Stimulated activated memory B cell treated with anti-CD40 and anti-IgM and Interleukin-4, amounts not matched to agents 10 μg/mL and 1 μg/mL and 100 μg/mL, for 72 hours (primary cell): Measurements from ENCODE around the gene YAP1.

Experiments
- ATAC-seq: fragments of 150-1000 bp; cut with Tn5 transposase; 2 replicates; pipeline ENCODE4 v1.10.0; 2021
- H3K27ac Mint-ChIP-seq: one replicate; pipeline ENCODE4 v1.8.0; 2022; ENCODE audit warnings: mild to moderate bottlenecking, mixed read lengths
- H3K27me3 Mint-ChIP-seq: one replicate; pipeline ENCODE4 v1.8.0; 2022; ENCODE audit warnings: mixed read lengths
- H3K36me3 Mint-ChIP-seq: one replicate; pipeline ENCODE4 v1.8.0; 2022; ENCODE audit warnings: mixed read lengths
- H3K4me1 Mint-ChIP-seq: one replicate; pipeline ENCODE4 v1.8.0; 2022; ENCODE audit warnings: mixed read lengths
- H3K4me3 Mint-ChIP-seq: one replicate; pipeline ENCODE4 v1.8.0; 2022; ENCODE audit warnings: mild to moderate bottlenecking, moderate library complexity, mixed read lengths
- H3K9me3 Mint-ChIP-seq: one replicate; pipeline ENCODE4 v1.8.0; 2022; ENCODE audit warnings: mixed read lengths

YAP1 gene

DNA sequence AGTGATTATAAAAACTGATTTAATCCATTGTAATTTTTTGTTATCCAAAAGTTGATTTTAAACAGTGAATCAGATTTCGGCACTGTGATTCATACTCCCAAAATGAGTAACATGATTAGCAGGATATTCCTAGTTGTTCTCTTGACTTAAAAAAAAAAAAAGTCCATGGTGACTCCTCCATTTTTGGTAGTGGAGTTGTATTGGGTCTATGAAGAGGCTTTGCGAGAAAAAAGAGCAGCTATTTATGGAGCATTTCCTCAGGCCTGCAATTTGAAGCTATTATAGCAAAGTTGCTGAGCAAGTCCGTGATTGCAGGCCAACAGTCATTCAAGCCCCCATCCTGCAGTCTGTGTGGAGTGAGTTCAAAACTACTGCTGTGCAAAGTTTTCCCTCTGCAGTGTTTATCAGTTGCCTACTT is 28.8 kb downstream of the YAP1 start:
- no peak overlapping the region for H3K4me3 Mint-ChIP-seq
- no peak for ATAC-seq
- no peaks in the 10 kb centered on the region for H3K36me3 Mint-ChIP-seq
- no peaks in the 10 kb centered on the region for H3K9me3 Mint-ChIP-seq
- H3K27ac Mint-ChIP-seq: no peak overlapping the region
- no peaks in the 10 kb centered on the region for H3K4me1 Mint-ChIP-seq
- H3K27me3 Mint-ChIP-seq: peaks cover 14% of the 10 kb centered on the region

DNA sequence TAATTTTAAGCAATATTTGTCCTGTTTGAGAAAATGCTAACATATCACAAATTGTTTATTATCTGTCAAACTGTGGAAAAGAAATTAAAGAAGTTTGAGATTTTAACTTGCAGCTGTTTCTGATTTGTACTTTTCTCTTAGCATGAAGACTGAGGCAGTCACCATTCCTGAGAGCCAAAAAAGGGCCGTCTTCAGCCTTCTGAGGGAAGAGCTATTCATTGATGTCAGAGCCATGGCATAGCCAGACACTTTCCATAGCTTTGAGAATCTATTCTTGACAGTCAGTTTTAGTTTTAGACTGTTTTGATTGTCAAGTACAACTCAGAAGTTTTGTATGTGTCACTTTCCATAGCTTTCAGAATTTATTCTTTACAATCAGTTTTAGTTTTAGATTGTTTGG is 32.1 kb downstream of the YAP1 start:
- H3K4me1 Mint-ChIP-seq: no peaks in the 10 kb centered on the region
- peaks cover 32% of the 10 kb centered on the region for H3K27me3 Mint-ChIP-seq
- no peaks in the 10 kb centered on the region for H3K9me3 Mint-ChIP-seq
- H3K4me3 Mint-ChIP-seq: no peak overlapping the region
- H3K36me3 Mint-ChIP-seq: no peaks in the 10 kb centered on the region
- no peak for ATAC-seq
- no peak overlapping the region for H3K27ac Mint-ChIP-seq

DNA sequence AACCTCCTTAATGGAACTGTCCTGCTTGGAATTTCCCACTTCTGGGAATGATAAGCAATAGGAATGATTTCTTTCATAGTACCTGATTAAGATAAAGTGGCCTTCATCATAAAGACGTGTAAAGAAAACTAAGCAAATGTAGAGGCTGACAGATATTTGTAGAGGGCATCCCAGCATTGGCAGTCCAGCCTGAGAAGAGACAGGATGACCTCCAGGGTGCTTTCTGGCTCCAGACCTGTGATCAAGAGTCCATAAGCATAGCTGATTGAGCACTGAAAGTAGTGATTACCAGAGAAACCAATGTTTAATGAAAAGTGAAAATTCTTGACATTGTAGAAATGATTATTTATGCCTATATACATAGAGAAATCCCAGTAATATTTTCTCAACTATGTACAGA is 33.6 kb downstream of the YAP1 start:
- no peak for ATAC-seq
- Mint-ChIP-seq H3K4me1 (no peaks in the 10 kb centered on the region), H3K27me3 (peaks cover 32% of the 10 kb centered on the region), H3K9me3 (no peaks in the 10 kb centered on the region), H3K4me3 (no peak overlapping the region), H3K27ac (no peak overlapping the region), H3K36me3 (no peaks in the 10 kb centered on the region)

GRCh38 chr11:102144357-102145355 is 34.4 kb downstream of the YAP1 start:
- no peaks in the 10 kb centered on the region for H3K9me3 Mint-ChIP-seq

GRCh38 chr11:102147015-102147414 is 36.8 kb downstream of the YAP1 start:
- Mint-ChIP-seq H3K36me3 (no peaks in the 10 kb centered on the region), H3K4me1 (no peaks in the 10 kb centered on the region), H3K9me3 (no peaks in the 10 kb centered on the region), H3K4me3 (no peak overlapping the region), H3K27ac (no peak overlapping the region), H3K27me3 (peaks cover 22% of the 10 kb centered on the region)
- no peak for ATAC-seq

More at GRCh38 chr11:102144357-102145355, 34.4 kb downstream of the YAP1 start:
- no peak overlapping the region for H3K27ac Mint-ChIP-seq
- no peak overlapping the region for H3K4me3 Mint-ChIP-seq
- no peak for ATAC-seq
- H3K4me1 Mint-ChIP-seq: no peaks in the 10 kb centered on the region
- peaks cover 32% of the 10 kb centered on the region for H3K27me3 Mint-ChIP-seq
- H3K36me3 Mint-ChIP-seq: no peaks in the 10 kb centered on the region

GRCh38 chr11:102147632-102148031 is 37.4 kb downstream of the YAP1 start:
- ATAC-seq: no peak
- no peak overlapping the region for H3K4me3 Mint-ChIP-seq
- H3K27me3 Mint-ChIP-seq: peaks cover 18% of the 10 kb centered on the region
- H3K4me1 Mint-ChIP-seq: no peaks in the 10 kb centered on the region
- no peak overlapping the region for H3K27ac Mint-ChIP-seq
- H3K36me3 Mint-ChIP-seq: no peaks in the 10 kb centered on the region
- no peaks in the 10 kb centered on the region for H3K9me3 Mint-ChIP-seq

DNA sequence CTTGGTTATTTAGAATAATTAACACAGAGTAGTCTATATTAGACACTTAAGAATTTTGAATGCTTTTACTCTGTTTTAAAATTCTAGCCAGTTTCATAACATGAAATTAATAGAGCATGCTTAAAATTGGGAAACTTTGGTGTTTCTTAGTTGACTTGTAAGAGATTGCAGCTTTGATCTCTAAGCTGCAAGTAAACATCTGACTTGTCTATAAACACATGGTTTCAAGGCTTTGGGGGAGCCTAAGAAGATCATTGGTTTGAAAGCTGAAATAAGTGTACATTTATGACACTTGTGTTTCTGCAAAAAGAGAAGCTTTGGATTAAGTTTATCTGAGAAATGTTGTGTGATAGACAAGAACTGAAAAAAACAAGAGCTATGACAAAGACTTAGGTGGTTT is 37.8 kb downstream of the YAP1 start:
- H3K4me3 Mint-ChIP-seq: no peak overlapping the region
- H3K27ac Mint-ChIP-seq: no peak overlapping the region
- no peaks in the 10 kb centered on the region for H3K9me3 Mint-ChIP-seq
- no peaks in the 10 kb centered on the region for H3K4me1 Mint-ChIP-seq
- ATAC-seq: no peak
- no peaks in the 10 kb centered on the region for H3K36me3 Mint-ChIP-seq
- peaks cover 18% of the 10 kb centered on the region for H3K27me3 Mint-ChIP-seq

GRCh38 chr11:102151784-102152525 is 41.7 kb downstream of the YAP1 start:
- Mint-ChIP-seq H3K4me1 (no peaks in the 10 kb centered on the region), H3K27me3 (no peaks in the 10 kb centered on the region), H3K9me3 (no peaks in the 10 kb centered on the region), H3K27ac (no peak overlapping the region), H3K36me3 (no peaks in the 10 kb centered on the region), H3K4me3 (no peak overlapping the region)
- no peak for ATAC-seq

DNA sequence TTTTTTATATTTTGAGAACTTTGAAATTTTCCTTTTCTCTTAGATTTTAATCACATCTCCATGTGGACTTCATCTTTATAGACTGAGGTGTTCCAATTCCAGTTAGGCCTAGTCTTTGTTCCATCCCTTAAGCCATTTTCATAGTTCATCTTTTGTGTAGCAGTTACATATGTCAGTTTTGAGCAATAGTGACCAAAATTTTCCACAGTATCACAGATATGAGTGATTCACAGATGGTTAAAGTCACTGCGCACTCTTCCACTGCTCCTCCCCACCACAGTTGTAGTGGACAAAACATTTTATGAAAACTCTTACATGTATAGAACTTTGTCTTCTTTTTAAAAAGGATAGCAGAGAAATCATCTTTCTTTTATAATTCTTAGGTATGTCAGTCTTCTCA is 42.8 kb downstream of the YAP1 start:
- H3K9me3 Mint-ChIP-seq: no peaks in the 10 kb centered on the region
- ATAC-seq: no peak
- no peaks in the 10 kb centered on the region for H3K36me3 Mint-ChIP-seq
- no peak overlapping the region for H3K4me3 Mint-ChIP-seq
- no peak overlapping the region for H3K27ac Mint-ChIP-seq
- no peaks in the 10 kb centered on the region for H3K4me1 Mint-ChIP-seq
- H3K27me3 Mint-ChIP-seq: no peaks in the 10 kb centered on the region

GRCh38 chr11:102154806-102155205 is 44.6 kb downstream of the YAP1 start:
- no peaks in the 10 kb centered on the region for H3K27me3 Mint-ChIP-seq
- no peaks in the 10 kb centered on the region for H3K36me3 Mint-ChIP-seq
- no peaks in the 10 kb centered on the region for H3K9me3 Mint-ChIP-seq
- no peak overlapping the region for H3K4me3 Mint-ChIP-seq
- no peak for ATAC-seq
- H3K27ac Mint-ChIP-seq: no peak overlapping the region
- no peaks in the 10 kb centered on the region for H3K4me1 Mint-ChIP-seq

GRCh38 chr11:102155676-102156075 is 45.4 kb downstream of the YAP1 start:
- ATAC-seq: no peak
- Mint-ChIP-seq H3K27ac (no peak overlapping the region), H3K4me3 (no peak overlapping the region), H3K9me3 (no peaks in the 10 kb centered on the region), H3K4me1 (no peaks in the 10 kb centered on the region), H3K27me3 (no peaks in the 10 kb centered on the region), H3K36me3 (no peaks in the 10 kb centered on the region)

GRCh38 chr11:102157219-102157618 is 47.0 kb downstream of the YAP1 start:
- no peak overlapping the region for H3K4me3 Mint-ChIP-seq
- no peak for ATAC-seq
- no peaks in the 10 kb centered on the region for H3K9me3 Mint-ChIP-seq

GRCh38 chr11:102158164-102158735 is 48.0 kb downstream of the YAP1 start:
- no peaks in the 10 kb centered on the region for H3K27me3 Mint-ChIP-seq
- ATAC-seq: no peak
- H3K4me1 Mint-ChIP-seq: no peaks in the 10 kb centered on the region

More at GRCh38 chr11:102157219-102157618, 47.0 kb downstream of the YAP1 start:
- no peaks in the 10 kb centered on the region for H3K36me3 Mint-ChIP-seq
- H3K4me1 Mint-ChIP-seq: no peaks in the 10 kb centered on the region
- H3K27me3 Mint-ChIP-seq: no peaks in the 10 kb centered on the region
- no peak overlapping the region for H3K27ac Mint-ChIP-seq

DNA sequence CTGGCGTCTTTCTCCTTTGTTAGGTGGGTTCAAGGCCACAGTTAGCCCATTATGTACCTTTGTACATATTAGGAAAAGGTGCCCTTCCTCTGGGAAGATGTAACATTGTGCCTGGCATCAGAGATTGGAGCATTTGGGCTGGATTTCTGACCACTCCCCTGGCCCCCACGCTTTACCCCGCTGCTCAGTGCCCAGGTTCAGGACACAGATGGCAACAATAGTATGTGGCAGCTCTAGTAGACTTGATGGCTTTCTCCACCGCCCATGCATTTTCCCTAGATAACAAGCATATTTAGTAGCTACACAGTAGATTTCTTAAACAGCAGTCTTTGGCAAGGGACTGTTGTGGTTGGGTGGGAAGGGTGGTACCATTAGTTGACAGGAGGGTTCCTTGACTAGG is 53.1 kb downstream of the YAP1 start:
- no peaks in the 10 kb centered on the region for H3K36me3 Mint-ChIP-seq
- no peaks in the 10 kb centered on the region for H3K4me1 Mint-ChIP-seq
- H3K27ac Mint-ChIP-seq: no peak overlapping the region
- peaks cover 23% of the 10 kb centered on the region for H3K27me3 Mint-ChIP-seq
- no peak for ATAC-seq
- no peak overlapping the region for H3K4me3 Mint-ChIP-seq
- H3K9me3 Mint-ChIP-seq: no peaks in the 10 kb centered on the region

More at GRCh38 chr11:102158164-102158735, 48.0 kb downstream of the YAP1 start:
- H3K36me3 Mint-ChIP-seq: no peaks in the 10 kb centered on the region
- no peak overlapping the region for H3K4me3 Mint-ChIP-seq
- no peaks in the 10 kb centered on the region for H3K9me3 Mint-ChIP-seq
- no peak overlapping the region for H3K27ac Mint-ChIP-seq
